Measurements from ENCODE around the gene SFXN4.
"Not testable (repeated sequence)": the region's sequence is repeated elsewhere in the genome, so short reads cannot be mapped to it uniquely, and the experiment has no call there.

Gene SFXN4

GRCh38 chr10:119103241-119103902 is 62.1 kb downstream of the SFXN4 start:
- TF ChIP-seq CTCF (conservative IDR thresholded peaks at IDR 0.05) = no peak
- peak overlapping the region; percentile 77 for H3K27ac ChIP-seq

GRCh38 chr10:119101366-119102098 is 64.0 kb downstream of the SFXN4 start:
- TF ChIP-seq CTCF (conservative IDR thresholded peaks at IDR 0.05) = no peak

GRCh38 chr10:119100434-119101238 is 64.9 kb downstream of the SFXN4 start:
- no peak for TF ChIP-seq CTCF (conservative IDR thresholded peaks at IDR 0.05)
- peak overlapping the region; percentile 77 for H3K27ac ChIP-seq

More at GRCh38 chr10:119101366-119102098, 64.0 kb downstream of the SFXN4 start:
- H3K27ac ChIP-seq = peak overlapping the region; percentile 77

- TF ChIP-seq CTCF (conservative IDR thresholded peaks at IDR 0.05) = no peak
- no peak overlapping the region for H3K27ac ChIP-seq
These were observed 66.9 kb downstream of the SFXN4 start for GRCh38 chr10:119098576-119098975.

GRCh38 chr10:119096641-119097415 is 68.7 kb downstream of the SFXN4 start:
- H3K27ac ChIP-seq = not testable (repeated sequence)

- no peak for TF ChIP-seq CTCF (conservative IDR thresholded peaks at IDR 0.05)
- no peak overlapping the region for H3K27ac ChIP-seq
These were observed 69.9 kb downstream of the SFXN4 start for GRCh38 chr10:119095640-119096039.

- no peak overlapping the region for H3K27ac ChIP-seq
These were observed 74.5 kb downstream of the SFXN4 start for GRCh38 chr10:119090968-119091367.

More at GRCh38 chr10:119090968-119091367, 74.5 kb downstream of the SFXN4 start:
- TF ChIP-seq CTCF (conservative IDR thresholded peaks at IDR 0.05) = no peak

Measured in VCaP (cell line).